ENCODE measurements around the gene NLRC5.
"Not testable (repeated sequence)": the region's sequence is repeated elsewhere in the genome, so short reads cannot be mapped to it uniquely, and the experiment has no call there.

Gene NLRC5

DNA sequence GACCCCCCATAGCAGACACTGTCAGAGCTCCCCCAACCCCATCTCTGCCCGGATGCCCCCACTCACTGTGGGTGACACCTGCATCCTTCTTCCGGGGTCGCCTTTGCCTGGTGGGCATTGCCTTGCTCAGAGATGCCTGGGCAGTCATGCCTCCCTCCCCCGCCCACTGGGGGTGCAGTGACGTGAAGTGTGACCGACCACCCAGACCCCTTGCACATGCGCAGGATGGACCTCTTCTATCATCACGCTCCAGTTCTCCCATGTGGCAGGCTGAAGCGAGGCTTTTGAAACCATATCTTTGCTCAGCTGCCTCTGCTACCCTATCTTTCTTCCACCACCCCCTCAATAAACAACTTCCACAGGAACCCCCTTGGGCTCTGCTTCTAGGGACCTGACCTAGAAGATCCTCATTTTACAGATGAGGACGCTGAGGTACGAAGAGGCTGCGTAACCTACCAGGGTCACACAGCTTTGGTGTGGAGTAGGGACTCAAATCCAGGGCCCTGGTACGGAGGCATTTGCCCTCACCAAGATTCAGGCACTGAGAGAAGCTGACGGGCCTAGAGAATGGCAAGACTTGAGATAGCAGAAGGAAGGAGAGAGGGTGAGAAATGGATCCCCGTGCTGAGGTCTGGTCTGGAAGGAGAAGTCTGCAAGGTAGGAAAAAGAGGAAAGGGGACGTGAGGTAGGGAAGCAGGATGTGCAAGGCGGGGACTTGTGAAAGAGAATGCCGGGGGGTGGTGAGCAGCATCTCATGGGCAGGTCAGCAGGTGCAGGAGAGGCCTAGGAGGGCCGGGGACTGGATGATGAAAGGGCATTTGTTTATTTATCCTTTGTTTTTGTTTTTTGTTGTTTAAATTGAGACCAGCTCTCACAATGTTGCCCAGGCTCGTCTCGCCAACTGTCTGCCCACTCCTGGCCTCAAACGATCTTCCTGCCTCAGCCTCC, 14.4 kb downstream of the NLRC5 start:
- no peak for DNase-seq

DNA sequence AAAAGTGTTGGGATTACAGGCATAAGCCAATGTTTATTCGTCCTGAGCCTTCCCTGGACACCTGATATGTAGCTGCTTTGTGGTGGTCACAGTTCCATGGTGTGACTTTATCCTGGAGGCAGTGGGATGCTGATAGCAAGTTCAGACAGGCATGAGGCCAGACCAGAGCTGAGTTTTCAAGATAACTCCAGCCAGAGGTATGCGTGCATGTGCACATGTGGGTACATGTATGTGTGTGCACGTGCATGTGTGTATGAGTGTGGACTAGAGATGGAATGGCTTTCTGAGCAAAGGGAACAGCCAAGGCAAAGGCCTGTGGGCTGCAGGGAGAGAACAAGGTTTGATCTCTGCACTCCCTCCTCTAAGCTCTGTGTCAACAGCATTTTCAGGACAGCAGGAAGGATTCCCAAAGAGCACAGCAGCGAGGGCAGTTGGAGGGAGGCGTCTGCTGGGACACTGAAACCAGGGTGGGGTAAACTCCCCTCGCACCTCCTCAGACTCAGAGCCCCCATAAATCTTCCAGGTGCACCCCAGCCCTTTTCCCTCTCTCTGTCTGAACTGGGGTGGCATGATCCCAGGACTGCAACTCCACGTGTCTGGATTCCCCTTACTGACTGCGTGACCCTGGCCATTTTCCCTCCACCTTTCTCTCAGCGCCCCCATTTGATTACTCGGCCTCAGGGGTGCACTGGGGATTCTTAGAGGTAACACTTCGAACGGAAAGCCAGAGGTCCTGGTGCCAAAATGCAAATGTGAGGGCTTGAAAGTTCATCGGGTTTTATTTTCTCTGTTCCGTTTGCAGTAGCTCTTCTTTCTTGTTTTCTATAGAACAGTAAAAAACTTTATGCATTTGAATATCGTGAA, 15.3 kb downstream of the NLRC5 start:
- no peak for DNase-seq

DNA sequence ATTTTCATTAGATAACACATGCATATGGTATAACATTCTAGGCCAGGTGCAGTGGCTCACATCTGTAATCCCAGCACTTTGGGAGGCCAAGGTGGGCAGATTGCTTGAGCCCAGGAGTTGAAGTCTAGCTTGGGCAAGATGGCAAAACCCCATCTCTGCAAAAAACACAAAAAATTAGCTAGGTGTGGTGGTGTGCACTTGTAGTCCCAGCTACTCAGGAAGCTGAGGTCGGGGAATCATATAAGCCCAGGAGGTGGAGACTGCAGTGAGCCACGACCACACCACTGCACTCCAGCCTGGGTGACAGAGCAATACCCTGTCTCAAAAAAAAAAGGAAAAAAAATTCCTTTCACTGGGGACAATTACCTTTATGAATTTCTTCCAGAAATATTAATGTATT, 16.2 kb downstream of the NLRC5 start:
- not testable (repeated sequence) for DNase-seq

DNA sequence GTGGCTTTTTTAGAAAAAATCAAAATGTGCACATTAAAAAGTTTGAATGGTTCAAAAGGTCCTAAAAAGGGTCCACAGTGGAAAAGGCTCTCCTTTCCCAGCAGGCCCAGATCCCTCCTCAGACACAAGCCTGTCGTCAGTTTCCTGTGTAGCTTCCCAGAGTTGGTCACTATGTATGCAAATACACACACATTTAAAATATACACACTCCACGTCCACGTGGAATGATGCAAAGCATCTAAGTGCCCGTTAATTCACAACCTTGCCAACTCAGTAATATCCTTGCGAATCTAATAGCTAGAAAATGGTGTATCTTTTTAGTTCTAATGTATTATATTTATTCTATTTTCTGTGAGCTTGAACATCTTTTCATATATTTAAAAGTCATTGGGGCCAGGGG, 17.7 kb downstream of the NLRC5 start:
- DNase-seq = no peak

DNA sequence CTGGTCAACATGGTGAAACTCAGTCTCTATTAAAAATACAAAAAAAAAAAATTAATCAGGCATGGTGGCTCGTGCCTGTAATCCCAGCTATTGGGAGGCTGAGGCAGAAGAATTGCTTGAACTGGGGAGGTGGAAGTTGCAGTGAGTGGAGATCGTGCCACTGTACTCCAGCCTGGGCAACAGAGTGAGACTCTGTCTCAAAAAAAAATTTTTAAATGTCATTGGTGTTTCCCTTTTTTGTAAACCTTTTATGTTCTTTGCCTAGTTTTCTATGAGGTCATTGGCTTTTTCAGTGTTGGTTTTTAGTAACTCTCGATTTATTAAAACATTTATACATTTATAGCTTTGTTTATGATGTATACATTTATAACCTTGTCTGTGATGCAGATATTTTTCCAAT, 18.2 kb downstream of the NLRC5 start:
- no peak for DNase-seq

DNA sequence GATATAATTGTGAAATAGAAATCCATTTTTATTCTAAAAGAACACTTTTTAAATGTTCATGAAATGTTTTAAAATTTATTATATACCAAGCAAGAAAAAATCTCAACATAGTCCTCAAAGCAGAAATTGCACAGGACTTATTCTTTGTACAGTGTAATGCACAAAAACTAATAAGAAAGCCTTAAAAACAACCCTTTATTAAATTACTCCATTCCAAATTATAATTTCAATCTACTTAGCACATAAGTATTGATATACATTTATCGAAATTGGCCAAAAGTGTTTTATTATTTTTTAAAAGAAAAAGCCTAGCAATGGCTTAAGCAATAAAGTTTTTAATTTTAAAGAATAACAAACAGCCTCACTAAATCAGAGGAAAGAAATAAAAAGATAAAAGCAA, 19.1 kb downstream of the NLRC5 start:
- no peak for DNase-seq

DNA sequence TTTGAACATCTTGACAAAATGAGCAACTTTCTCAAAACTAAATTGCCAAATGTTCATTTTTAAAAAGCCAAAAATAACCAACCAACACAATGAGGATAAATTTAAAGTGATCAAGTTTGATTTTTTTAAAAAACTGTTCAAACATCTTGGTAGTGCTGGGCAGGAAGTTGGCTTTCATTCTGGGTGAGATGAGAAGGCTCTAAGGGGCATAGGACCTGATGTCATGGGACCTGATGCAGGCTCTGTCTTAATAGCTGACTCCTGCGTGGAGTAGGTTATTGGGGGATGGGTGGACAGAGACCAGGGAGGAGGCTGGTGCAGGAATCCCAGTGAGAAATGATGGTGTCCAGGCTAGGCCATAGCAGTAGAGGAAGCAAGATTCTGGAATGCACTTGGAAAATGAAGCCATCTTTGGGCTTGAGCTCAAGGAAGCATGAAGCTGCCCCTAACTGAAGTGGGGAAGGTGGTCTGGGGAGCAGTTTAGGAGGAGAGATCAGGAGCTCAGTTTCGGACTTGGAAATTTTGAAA, 20.4 kb downstream of the NLRC5 start:
- no peak for DNase-seq

DNA sequence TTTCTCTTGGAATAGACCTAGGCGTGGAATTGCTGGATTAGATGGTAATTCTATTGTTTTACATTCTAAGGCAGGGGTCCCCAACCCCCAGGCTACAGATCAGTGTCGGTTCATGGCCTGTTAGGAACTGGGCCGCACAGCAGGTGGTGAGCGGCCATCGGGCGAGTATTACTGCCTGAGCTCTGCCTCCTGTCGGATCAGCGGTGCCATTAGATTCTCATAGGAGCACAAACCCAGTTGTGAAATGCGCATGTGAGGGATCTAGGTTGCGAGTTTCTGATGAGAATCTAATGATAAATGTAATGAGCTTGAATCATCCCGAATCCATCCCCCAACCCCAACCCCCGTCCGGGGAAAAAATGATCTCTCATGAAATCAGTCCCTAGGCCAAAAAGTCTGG, 23.0 kb downstream of the NLRC5 start:
- DNase-seq = no peak

DNA sequence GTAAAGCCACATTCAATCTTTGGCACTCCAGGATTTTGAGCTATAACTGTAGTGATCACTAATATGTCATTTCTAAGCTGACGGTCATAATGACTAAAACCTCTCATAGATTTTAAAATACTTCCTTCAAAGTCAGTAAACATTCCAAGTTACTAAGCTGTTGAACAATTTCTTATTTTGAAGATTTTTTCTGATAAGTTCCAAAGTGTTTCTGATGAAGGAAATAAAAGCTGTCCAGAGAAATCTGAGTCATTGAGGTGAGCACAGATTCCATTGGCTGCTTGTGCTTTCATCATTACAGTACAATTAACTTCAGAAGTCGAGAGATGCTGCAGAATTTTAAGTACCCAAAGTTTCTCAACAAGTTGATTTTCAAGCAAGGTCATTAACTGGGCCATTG, 23.9 kb downstream of the NLRC5 start:
- no peak for DNase-seq

DNA sequence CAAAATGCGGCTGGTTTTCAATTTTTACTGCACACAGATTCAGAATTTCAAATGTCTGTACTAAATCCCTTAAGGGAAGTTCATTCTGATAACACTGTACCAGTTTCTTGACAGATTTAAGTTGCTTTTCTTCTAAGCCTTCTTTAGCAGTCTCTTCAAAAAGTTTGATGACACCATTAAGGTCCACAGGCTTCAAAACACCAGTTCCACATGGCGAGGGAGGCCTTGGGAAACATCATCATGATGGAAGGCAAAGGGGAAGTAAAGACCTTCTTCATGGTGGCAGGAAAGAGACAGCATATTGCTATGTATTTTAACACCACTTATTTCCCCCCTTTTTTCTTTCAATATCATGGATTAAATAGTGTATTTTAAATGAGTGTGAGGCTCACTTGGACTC, 24.5 kb downstream of the NLRC5 start:
- DNase-seq = no peak

DNA sequence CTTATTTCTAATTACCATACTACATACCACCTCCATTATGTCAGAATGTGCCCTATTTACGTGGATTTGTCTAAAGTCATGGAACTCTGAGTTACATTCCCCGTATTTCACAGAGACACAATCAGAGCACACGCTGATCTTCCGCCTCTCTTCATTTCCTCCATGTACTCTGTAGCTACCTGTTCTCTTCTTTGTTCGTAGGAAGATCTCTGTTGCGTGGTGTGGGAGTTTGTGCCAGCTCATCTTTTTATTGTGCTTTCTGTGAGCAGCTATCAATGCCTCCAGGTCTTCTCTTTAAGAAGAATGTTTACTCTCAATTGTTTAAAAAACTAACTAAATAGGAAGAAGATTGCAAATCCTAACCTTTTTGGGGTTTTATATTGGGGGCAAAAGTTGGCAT, 26.9 kb downstream of the NLRC5 start:
- DNase-seq = no peak

DNA sequence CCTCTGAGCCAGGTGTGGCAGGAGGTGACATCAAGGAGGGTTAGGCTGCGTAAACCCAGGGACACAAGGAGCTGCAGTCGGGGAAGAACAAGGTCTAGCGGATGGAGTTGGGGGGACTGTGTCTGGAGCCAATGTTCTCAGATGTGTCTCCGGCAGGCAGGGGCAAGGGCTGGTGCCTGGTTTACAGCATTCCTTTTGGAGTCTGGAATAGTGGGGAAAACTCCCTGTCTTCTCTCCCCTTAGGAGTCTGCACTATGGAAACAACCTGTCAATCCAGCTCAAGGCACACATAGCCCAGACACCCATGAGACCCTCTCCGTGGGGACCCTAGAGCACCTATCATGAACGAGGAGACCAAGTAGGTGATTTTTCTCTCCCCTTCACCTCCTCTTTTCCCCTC, 27.5 kb downstream of the NLRC5 start:
- DNase-seq = no peak

DNA sequence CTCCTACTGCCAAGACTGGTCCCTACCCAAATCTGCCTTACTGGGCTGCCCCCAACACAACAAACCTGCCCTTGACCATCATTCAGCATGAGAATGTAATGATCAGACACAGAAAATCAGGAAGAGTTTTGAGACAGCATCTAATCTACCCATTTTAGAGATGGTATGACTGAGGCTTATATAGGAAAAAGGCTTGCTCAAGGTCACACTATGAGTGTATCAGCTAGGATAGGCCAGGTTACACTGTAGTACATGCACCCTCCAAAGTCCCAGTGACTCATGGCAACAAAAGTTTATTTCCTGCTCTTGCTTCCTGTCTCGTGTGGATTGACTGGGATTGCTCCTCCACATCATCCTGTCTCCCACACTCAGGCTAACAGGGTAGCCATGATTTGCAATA, 27.9 kb downstream of the NLRC5 start:
- no peak for DNase-seq

DNA sequence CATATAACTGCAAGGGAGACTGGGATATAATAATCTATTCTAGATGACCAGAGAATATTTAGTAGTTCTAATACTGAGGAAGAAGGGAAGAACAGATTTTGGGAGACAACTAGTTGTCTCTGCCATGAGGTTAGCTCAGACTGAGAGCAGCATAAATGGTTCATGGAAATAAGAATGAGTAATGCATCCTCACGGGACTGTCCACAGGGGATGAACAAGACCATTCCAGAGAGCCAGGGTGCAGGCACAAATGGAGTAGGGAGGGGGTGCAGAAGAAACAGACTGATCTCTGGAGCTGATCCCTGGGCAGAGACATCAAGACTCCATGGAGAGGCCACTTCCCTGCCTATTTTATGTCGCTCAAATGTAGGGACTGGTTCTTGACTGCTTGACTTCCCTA, 30.4 kb downstream of the NLRC5 start:
- DNase-seq = no peak

DNA sequence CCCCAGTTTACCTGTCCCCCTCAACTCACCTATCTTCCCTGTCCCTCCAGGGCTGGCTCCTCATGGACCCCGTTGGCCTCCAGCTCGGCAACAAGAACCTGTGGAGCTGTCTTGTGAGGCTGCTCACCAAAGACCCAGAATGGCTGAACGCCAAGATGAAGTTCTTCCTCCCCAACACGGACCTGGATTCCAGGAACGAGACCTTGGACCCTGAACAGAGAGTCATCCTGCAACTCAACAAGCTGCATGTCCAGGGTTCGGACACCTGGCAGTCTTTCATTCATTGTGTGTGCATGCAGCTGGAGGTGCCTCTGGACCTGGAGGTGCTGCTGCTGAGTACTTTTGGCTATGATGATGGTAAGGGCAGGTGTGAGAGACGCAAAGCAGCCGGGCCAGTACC, 31.3 kb downstream of the NLRC5 start:
- DNase-seq = no peak

DNA sequence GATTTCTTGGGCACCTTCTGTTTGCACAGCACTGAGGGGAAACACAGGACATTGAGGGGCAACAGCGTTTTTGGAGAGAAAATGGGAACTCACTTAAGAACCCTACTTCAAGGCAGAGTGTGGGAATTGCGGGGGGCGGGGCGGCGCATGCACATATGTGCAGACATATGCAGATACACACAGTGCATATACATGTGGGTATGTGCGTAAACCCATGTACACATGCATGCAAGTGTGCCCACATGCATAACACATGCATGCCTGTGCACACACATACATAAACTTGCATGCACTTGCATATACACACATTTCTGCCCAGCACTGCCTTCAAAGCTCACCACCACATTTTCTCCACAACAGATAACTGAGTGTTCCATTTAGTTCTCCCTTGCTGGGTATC, 32.4 kb downstream of the NLRC5 start:
- DNase-seq = no peak

DNA sequence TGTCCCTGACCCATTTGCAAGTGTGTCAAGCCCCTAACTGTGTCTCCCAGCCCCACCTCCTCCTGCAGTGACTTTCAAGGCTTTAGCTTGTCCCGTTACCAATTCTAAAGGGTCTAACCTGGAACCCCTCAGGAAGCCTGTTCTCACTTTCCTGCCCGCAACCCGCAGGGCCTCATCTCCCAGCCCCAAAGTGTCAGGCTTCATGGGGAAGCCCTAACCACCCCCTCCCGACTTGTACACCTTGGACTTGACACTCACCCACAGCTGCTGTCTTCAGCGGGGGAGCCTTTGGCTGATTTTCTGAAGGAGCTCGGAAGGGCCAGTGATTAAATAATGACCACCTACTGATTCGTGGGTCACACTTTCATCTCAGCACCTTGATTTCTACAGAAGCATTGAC, 33.1 kb downstream of the NLRC5 start:
- no peak for DNase-seq

DNA sequence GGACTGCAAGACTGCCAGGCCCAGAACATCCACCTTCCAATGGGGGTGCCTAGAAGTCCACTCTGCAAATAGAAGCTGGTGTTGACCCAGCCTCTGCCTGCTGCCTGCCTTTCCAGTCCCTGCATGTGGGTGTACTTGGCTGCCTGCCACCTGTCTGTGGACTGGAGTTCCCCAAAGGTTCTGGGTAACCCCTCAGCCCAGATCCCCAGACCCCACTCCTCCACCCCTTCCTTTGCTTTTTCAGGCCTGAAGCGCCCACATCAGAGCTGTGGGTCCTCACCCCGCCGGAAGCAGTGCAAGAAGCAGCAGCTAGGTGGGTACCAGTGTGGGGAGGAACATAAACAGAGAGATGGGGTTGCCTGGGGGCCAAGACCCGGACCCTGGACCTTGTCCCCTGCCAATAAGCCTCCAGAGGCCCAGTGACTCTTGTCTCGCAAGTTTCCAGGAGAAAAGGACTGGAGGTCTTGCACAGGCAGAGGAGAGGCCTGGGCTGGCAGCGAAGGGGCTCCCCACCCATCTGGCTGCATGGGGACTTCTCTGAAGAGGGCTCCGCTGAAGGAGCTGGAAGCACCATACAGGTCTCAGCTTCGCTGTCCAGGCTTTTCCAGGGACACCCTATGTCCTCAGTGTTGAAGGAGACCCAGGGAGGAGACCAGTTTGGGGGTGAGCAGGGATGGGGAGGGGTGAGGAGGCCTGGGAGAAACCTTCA, 34.3 kb downstream of the NLRC5 start:
- DNase-seq = peak; percentile 77 to 83

DNA sequence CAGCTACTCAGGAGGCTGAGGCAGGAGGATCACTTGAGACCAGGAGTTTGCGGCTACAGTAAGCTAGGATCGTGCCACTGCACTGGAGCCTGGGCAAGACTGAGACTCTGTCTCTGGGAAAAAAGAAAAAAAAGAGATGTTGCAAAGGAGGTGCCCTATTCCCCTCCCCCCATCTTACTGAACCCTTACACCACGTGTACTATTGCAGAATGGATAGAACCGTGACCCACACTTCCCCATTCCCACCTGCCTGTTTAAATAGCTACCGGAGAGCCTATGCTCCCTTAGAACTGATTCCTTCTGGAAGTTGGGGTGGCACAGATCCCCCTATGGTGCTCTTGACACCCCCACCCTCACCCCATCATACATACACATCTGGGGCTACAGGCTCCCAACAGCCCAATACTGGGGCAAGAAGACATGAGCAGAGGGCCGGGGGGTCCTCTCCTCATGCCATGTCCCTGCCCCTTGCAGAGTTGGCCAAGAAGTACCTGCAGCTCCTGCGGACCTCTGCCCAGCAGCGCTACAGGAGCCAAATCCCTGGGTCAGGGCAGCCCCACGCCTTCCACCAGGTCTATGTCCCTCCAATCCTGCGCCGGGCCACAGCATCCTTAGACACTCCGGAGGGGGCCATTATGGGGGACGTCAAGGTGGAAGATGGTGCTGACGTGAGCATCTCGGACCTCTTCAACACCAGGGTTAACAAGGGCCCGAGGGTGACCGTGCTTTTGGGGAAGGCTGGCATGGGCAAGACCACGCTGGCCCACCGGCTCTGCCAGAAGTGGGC, 35.7 kb downstream of the NLRC5 start:
- no peak for DNase-seq

DNA sequence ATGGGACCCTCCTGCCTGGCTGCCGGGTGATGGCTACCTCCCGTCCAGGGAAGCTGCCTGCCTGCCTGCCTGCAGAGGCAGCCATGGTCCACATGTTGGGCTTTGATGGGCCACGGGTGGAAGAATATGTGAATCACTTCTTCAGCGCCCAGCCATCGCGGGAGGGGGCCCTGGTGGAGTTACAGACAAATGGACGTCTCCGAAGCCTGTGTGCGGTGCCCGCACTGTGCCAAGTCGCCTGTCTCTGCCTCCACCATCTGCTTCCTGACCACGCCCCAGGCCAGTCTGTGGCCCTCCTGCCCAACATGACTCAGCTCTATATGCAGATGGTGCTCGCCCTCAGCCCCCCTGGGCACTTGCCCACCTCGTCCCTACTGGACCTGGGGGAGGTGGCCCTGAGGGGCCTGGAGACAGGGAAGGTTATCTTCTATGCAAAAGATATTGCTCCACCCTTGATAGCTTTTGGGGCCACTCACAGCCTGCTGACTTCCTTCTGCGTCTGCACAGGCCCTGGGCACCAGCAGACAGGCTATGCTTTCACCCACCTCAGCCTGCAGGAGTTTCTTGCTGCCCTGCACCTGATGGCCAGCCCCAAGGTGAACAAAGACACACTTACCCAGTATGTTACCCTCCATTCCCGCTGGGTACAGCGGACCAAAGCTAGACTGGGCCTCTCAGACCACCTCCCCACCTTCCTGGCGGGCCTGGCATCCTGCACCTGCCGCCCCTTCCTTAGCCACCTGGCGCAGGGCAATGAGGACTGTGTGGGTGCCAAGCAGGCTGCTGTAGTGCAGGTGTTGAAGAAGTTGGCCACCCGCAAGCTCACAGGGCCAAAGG, 36.8 kb downstream of the NLRC5 start:
- DNase-seq = no peak

DNA sequence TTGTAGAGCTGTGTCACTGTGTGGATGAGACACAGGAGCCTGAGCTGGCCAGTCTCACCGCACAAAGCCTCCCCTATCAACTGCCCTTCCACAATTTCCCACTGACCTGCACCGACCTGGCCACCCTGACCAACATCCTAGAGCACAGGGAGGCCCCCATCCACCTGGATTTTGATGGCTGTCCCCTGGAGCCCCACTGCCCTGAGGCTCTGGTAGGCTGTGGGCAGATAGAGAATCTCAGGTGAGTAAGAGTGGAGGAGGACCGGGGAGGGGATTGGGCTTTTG, 37.4 kb downstream of the NLRC5 start:
- DNase-seq = no peak

DNA sequence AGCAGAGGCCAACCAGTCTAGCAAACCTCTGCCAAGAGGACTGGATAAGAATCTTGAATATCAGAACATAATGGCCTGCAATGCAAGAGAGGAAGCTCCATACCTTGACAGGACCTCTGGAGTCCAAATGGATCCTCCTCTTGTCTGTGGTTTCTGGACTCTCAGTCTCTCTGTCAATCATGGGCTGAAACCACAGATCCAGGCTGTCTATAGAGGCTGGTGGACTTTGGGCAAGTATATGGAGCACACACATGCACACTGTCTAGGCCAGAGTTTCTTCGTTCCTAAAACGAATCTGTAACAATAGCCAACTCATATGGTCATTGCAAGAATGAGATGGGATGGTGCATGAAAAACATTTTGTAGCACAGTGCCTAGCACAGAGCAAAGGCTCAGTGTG, 37.7 kb downstream of the NLRC5 start:
- DNase-seq = no peak
